ENCODE measurements around the gene PACRG.

Gene PACRG

DNA sequence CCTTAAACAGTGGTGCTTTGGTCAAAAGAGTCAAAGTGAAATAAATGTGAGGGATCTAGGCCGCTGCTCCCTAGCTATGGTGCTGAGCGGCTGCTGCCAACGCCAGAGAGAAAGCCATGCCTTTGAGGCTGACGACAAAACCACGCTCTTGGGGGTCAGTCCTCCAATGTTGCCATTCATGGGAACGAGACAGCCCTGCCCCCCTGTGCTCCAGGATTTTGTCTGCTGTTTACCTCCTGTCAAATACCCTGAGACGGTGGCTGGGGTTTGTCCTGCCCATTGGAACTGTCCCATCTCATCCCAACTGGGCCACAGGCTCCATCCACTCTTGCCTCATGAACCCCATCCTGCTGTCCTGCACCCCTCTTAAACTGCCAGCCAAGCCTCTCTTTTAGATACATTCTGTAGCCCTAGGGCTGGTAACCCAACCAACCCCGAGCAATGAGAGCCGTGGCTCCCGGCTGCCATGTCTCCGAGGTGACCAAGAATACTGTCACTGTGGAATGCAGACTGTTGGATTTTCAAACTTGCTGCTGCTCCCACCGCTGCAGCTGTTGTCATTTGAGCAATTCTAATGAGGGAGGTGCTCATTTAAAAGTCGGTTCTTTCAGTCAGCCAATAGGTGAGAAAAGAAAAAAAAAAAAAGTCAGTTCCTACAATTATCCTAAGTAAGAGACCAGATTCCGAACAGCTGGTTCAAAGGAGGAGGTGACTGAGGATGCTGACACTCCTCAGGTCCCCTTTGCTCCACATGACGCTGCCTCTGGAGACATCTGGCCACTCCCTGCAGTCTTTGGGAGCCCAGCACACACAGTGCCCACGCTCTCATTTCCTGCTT is 613.7 kb downstream of the PACRG start:
- Histone ChIP-seq H3K4me2 (ENCODE audit: low read length, poor library complexity, severe bottlenecking) (no peak overlapping the region), H2BK120ac (ENCODE audit: low read depth, low read length) (no peak overlapping the region), H3K9ac (ENCODE audit: low read length) (no peak overlapping the region), H3K4me1 (ENCODE audit: control insufficient read depth, insufficient read depth, low read depth, low read length) (peaks cover 4% of the 10 kb centered on the region), H2AFZ (ENCODE audit: low read depth, low read length) (no peak overlapping the region), H3K27me3 (ENCODE audit: control insufficient read depth in 1 of 2, insufficient read depth in 1 of 2, low read length in 2 of 2) (no peaks in the 10 kb centered on the region), H3K4ac (ENCODE audit: low read depth in 1 of 2, low read length in 2 of 2) (no peak overlapping the region), H3K4me3 (ENCODE audit: insufficient read depth in 1 of 2, low read depth in 1 of 2, low read length in 2 of 2) (no peak overlapping the region), H3K14ac (ENCODE audit: low read length in 2 of 2) (no peak overlapping the region), H4K8ac (ENCODE audit: low read length) (no peak overlapping the region), H3K9me3 (ENCODE audit: control insufficient read depth, low read length) (no peaks in the 10 kb centered on the region), H3K18ac (ENCODE audit: low read depth in 1 of 2, low read length in 2 of 2) (no peak overlapping the region), H3K27ac (ENCODE audit: low read length, poor library complexity, severe bottlenecking) (no peak overlapping the region), H2BK15ac (ENCODE audit: low read depth, poor library complexity, severe bottlenecking) (no peak overlapping the region), H2BK5ac (ENCODE audit: low read depth, low read length, poor library complexity, severe bottlenecking) (no peak overlapping the region), H4K91ac (ENCODE audit: low read length) (no peak overlapping the region), H2BK12ac (ENCODE audit: low read length in 2 of 2) (no peak overlapping the region), H3K79me1 (replicated peaks; ENCODE audit: low read length, poor library complexity, severe bottlenecking) (no peaks in the 10 kb centered on the region), H3K23ac (ENCODE audit: low read length in 2 of 2) (no peak overlapping the region), H3K36me3 (ENCODE audit: control insufficient read depth in 1 of 2, insufficient read depth in 2 of 2, low read depth in 1 of 2, low read length in 2 of 2) (no peaks in the 10 kb centered on the region), H2AK5ac (ENCODE audit: low read length, severe bottlenecking) (no peak overlapping the region)
- WGBS = 76% methylated on average over 16 of the region's 16 CpGs
- no peak for DNase-seq

DNA sequence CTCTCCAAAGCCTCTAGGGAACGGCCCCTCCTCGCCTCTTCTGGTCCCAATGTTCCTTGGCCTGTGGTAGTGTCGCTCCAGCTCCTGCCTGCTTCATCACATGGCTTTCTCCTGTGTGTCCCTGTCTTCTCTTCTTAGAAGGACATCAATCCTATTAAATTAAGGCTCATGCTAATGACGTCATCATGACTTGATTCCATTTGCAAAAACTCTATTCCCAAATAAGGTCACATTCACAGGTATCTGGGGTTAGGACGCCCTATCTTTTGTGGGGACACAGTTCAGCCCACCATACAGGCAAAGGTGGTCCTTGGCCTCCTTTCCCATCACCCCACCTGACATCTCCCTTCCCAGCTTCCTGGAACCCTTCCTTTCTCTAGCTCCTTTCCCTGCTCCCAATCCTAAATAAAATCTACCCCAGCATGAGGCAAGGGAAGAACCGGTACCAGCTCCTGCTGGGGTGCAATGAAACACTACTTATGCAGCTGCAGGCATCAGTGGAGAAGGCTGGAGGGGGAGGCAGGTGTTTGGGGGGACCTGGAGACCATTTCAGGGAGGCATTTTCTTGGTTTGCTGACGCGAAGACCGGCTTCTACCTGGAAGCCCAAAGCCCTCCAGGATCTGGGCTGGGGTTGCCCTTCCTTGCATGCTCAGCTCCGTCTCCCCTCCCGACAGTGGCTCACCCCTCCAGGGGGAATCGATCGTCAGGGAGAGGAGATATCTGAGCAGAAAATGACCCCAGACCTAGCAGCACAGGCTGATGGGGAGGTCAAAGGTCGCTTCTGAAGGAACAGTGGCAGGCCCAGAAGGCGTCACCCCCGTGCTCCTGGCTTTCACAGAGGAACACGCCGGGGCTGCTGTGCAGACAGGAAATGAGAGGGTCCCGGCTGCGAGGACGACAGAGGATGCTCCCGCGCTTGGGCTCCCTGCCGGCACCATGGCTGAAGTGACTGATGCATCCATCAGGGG is 615.1 kb downstream of the PACRG start:
- Histone ChIP-seq H4K8ac (ENCODE audit: low read length) (no peak overlapping the region), H2BK12ac (ENCODE audit: low read length in 2 of 2) (no peak overlapping the region), H2AK5ac (ENCODE audit: low read length, severe bottlenecking) (no peak overlapping the region), H3K4ac (ENCODE audit: low read depth in 1 of 2, low read length in 2 of 2) (no peak overlapping the region), H3K9me3 (ENCODE audit: control insufficient read depth, low read length) (no peaks in the 10 kb centered on the region), H3K4me1 (ENCODE audit: control insufficient read depth, insufficient read depth, low read depth, low read length) (peaks cover 7% of the 10 kb centered on the region), H2BK5ac (ENCODE audit: low read depth, low read length, poor library complexity, severe bottlenecking) (no peak overlapping the region), H4K91ac (ENCODE audit: low read length) (no peak overlapping the region), H3K27me3 (ENCODE audit: control insufficient read depth in 1 of 2, insufficient read depth in 1 of 2, low read length in 2 of 2) (no peaks in the 10 kb centered on the region), H3K14ac (ENCODE audit: low read length in 2 of 2) (no peak overlapping the region), H3K4me2 (ENCODE audit: low read length, poor library complexity, severe bottlenecking) (no peak overlapping the region), H2BK120ac (ENCODE audit: low read depth, low read length) (no peak overlapping the region), H2AFZ (ENCODE audit: low read depth, low read length) (no peak overlapping the region), H2BK15ac (ENCODE audit: low read depth, poor library complexity, severe bottlenecking) (peak overlapping the region; percentile 34), H3K4me3 (ENCODE audit: insufficient read depth in 1 of 2, low read depth in 1 of 2, low read length in 2 of 2) (no peak overlapping the region), H3K79me1 (replicated peaks; ENCODE audit: low read length, poor library complexity, severe bottlenecking) (no peaks in the 10 kb centered on the region), H3K27ac (ENCODE audit: low read length, poor library complexity, severe bottlenecking) (no peak overlapping the region), H3K23ac (ENCODE audit: low read length in 2 of 2) (no peak overlapping the region), H3K18ac (ENCODE audit: low read depth in 1 of 2, low read length in 2 of 2) (no peak overlapping the region), H3K9ac (ENCODE audit: low read length) (no peak overlapping the region), H3K36me3 (ENCODE audit: control insufficient read depth in 1 of 2, insufficient read depth in 2 of 2, low read depth in 1 of 2, low read length in 2 of 2) (no peaks in the 10 kb centered on the region)
- 81% methylated on average over 23 of the region's 24 CpGs for WGBS
- no peak for DNase-seq

DNA sequence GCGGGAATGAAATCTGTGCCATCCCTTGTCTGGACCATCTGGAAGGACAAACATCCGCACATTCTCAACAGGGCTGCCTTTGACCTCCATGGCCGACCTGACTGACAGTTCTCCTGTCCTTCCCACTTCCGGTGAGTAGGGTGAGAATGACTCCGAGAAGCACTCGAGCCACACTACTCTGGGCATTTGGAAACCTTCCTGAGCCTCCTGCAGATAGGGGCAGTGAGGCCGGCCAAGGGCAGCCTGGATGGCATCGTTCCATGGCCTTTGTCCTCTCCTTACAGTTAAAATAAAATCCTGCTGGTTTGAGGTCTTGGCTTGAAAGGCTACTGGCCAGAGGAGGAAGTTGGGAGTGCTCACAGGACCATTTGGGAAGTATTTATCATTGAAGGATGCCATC is 615.8 kb downstream of the PACRG start:
- no peak for DNase-seq
- 98% methylated on average over 8 of the region's 8 CpGs for WGBS

DNA sequence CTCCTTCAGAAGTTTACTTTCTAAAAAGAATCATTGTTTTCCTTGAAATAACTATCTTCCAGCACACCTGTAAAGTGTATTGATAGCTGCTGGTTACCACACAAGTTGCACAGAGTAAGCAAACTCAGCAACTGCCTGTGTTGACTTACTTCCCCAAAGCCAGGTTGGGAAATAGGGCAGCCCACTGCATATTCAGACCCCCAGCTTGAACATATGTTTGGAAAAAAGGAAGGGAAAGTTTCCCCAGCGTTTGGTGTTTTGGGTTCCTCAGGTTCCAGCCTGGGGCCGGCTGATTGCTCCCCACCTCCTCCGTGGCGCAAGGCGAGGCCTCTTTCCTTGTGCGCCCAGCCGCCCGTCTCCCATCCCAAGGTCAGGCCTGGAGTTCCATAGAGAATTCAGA is 616.6 kb downstream of the PACRG start:
- Histone ChIP-seq H3K27me3 (ENCODE audit: control insufficient read depth in 1 of 2, insufficient read depth in 1 of 2, low read length in 2 of 2) (no peaks in the 10 kb centered on the region), H3K79me1 (replicated peaks; ENCODE audit: low read length, poor library complexity, severe bottlenecking) (no peaks in the 10 kb centered on the region), H3K18ac (ENCODE audit: low read depth in 1 of 2, low read length in 2 of 2) (no peak overlapping the region), H2BK15ac (ENCODE audit: low read depth, poor library complexity, severe bottlenecking) (no peak overlapping the region), H3K4me3 (ENCODE audit: insufficient read depth in 1 of 2, low read depth in 1 of 2, low read length in 2 of 2) (no peak overlapping the region), H2BK5ac (ENCODE audit: low read depth, low read length, poor library complexity, severe bottlenecking) (no peak overlapping the region), H3K4me1 (ENCODE audit: control insufficient read depth, insufficient read depth, low read depth, low read length) (peaks cover 6% of the 10 kb centered on the region), H3K4me2 (ENCODE audit: low read length, poor library complexity, severe bottlenecking) (no peak overlapping the region), H3K4ac (ENCODE audit: low read depth in 1 of 2, low read length in 2 of 2) (no peak overlapping the region), H3K23ac (ENCODE audit: low read length in 2 of 2) (no peak overlapping the region), H3K9me3 (ENCODE audit: control insufficient read depth, low read length) (no peaks in the 10 kb centered on the region), H3K36me3 (ENCODE audit: control insufficient read depth in 1 of 2, insufficient read depth in 2 of 2, low read depth in 1 of 2, low read length in 2 of 2) (no peaks in the 10 kb centered on the region), H3K27ac (ENCODE audit: low read length, poor library complexity, severe bottlenecking) (no peak overlapping the region), H3K9ac (ENCODE audit: low read length) (no peak overlapping the region), H2BK12ac (ENCODE audit: low read length in 2 of 2) (no peak overlapping the region), H4K91ac (ENCODE audit: low read length) (no peak overlapping the region), H4K8ac (ENCODE audit: low read length) (no peak overlapping the region), H2BK120ac (ENCODE audit: low read depth, low read length) (no peak overlapping the region), H2AFZ (ENCODE audit: low read depth, low read length) (no peak overlapping the region), H3K14ac (ENCODE audit: low read length in 2 of 2) (no peak overlapping the region), H2AK5ac (ENCODE audit: low read length, severe bottlenecking) (no peak overlapping the region)
- 96% methylated on average over 8 of the region's 8 CpGs for WGBS
- no peak for DNase-seq

More for the DNA sequence above, 615.8 kb downstream of the PACRG start:
- no peak overlapping the region for H4K8ac ChIP-seq (ENCODE audit: low read length)
- H4K91ac ChIP-seq (ENCODE audit: low read length) = no peak overlapping the region
- no peak overlapping the region for H3K23ac ChIP-seq (ENCODE audit: low read length in 2 of 2)
- H3K4me1 ChIP-seq (ENCODE audit: control insufficient read depth, insufficient read depth, low read depth, low read length) = peaks cover 7% of the 10 kb centered on the region
- no peak overlapping the region for H2BK5ac ChIP-seq (ENCODE audit: low read depth, low read length, poor library complexity, severe bottlenecking)
- H3K27ac ChIP-seq (ENCODE audit: low read length, poor library complexity, severe bottlenecking) = no peak overlapping the region
- H3K36me3 ChIP-seq (ENCODE audit: control insufficient read depth in 1 of 2, insufficient read depth in 2 of 2, low read depth in 1 of 2, low read length in 2 of 2) = no peaks in the 10 kb centered on the region
- H3K79me1 ChIP-seq (replicated peaks; ENCODE audit: low read length, poor library complexity, severe bottlenecking) = no peaks in the 10 kb centered on the region
- no peak overlapping the region for H3K4ac ChIP-seq (ENCODE audit: low read depth in 1 of 2, low read length in 2 of 2)
- H3K18ac ChIP-seq (ENCODE audit: low read depth in 1 of 2, low read length in 2 of 2) = no peak overlapping the region
- H2AFZ ChIP-seq (ENCODE audit: low read depth, low read length) = no peak overlapping the region
- no peak overlapping the region for H3K9ac ChIP-seq (ENCODE audit: low read length)
- H3K27me3 ChIP-seq (ENCODE audit: control insufficient read depth in 1 of 2, insufficient read depth in 1 of 2, low read length in 2 of 2) = no peaks in the 10 kb centered on the region
- H2BK12ac ChIP-seq (ENCODE audit: low read length in 2 of 2) = no peak overlapping the region
- no peak overlapping the region for H3K14ac ChIP-seq (ENCODE audit: low read length in 2 of 2)
- H3K4me2 ChIP-seq (ENCODE audit: low read length, poor library complexity, severe bottlenecking) = no peak overlapping the region
- no peak overlapping the region for H2BK15ac ChIP-seq (ENCODE audit: low read depth, poor library complexity, severe bottlenecking)
- H2BK120ac ChIP-seq (ENCODE audit: low read depth, low read length) = no peak overlapping the region
- no peak overlapping the region for H2AK5ac ChIP-seq (ENCODE audit: low read length, severe bottlenecking)
- H3K9me3 ChIP-seq (ENCODE audit: control insufficient read depth, low read length) = no peaks in the 10 kb centered on the region
- no peak overlapping the region for H3K4me3 ChIP-seq (ENCODE audit: insufficient read depth in 1 of 2, low read depth in 1 of 2, low read length in 2 of 2)
